Right forelimb (tissue), 1 donor: ENCODE measurements around the gene TRIM31.

Experiments used
- DNase-seq: peaks from one replicate; pipeline ENCODE4 v3.0.0-alpha.2; 2018

Gene TRIM31

GRCh38 chr6:30113003-30113759 is at the start of gene TRIM31:
Gene TRIM31, minus strand, starts transcription at chr6:30113090. Its CDS starts 285 bp downstream, at chr6:30112805.
- no peak for DNase-seq

- DNase-seq: no peak
These were observed 49.6 kb upstream of the TRIM31 start for GRCh38 chr6:30162265-30163089.

GRCh38 chr6:30160785-30161531 is 48.1 kb upstream of the TRIM31 start, which contains the start of gene TRIM10:
Gene TRIM10, minus strand, starts transcription at chr6:30161211. Its CDS starts 353 bp downstream, at chr6:30160858.
- no peak for DNase-seq

- DNase-seq: no peak
These were observed 47.3 kb upstream of the TRIM31 start for GRCh38 chr6:30160008-30160784.

GRCh38 chr6:30158475-30159040 is 45.7 kb upstream of the TRIM31 start:
- no peak for DNase-seq

- no peak for DNase-seq
These were observed 45.1 kb upstream of the TRIM31 start for GRCh38 chr6:30157999-30158398.

GRCh38 chr6:30157581-30157980 is 44.7 kb upstream of the TRIM31 start:
- no peak for DNase-seq

GRCh38 chr6:30156774-30157173 is 43.9 kb upstream of the TRIM31 start:
- no peak for DNase-seq

GRCh38 chr6:30156262-30156599 is 43.3 kb upstream of the TRIM31 start:
- no peak for DNase-seq

- no peak for DNase-seq
These were observed 42.8 kb upstream of the TRIM31 start for GRCh38 chr6:30155520-30156261.

GRCh38 chr6:30154709-30155519 is 42.0 kb upstream of the TRIM31 start:
- DNase-seq: no peak

GRCh38 chr6:30154061-30154460 is 41.2 kb upstream of the TRIM31 start:
- no peak for DNase-seq

- no peak for DNase-seq
These were observed 40.2 kb upstream of the TRIM31 start for GRCh38 chr6:30152910-30153610.

- no peak for DNase-seq
These were observed 39.3 kb upstream of the TRIM31 start for GRCh38 chr6:30152016-30152673.

GRCh38 chr6:30151580-30151979 is 38.7 kb upstream of the TRIM31 start:
- DNase-seq: no peak

GRCh38 chr6:30150671-30151395 is 37.9 kb upstream of the TRIM31 start:
- no peak for DNase-seq

- no peak for DNase-seq
These were observed 37.1 kb upstream of the TRIM31 start for GRCh38 chr6:30149858-30150550.

- no peak for DNase-seq
These were observed 36.3 kb upstream of the TRIM31 start for GRCh38 chr6:30149234-30149633.
